GM19397 (cell line): ENCODE results near the gene DOHH.

Source experiments
- ATAC-seq: cut with Tn5 transposase; IDR thresholded peaks from one replicate; pipeline ENCODE4 v1.9.1; 2021; ENCODE audit warnings: mild to moderate bottlenecking, moderate library complexity; ENCODE audit not compliant: unreplicated experiment

The DOHH gene

DNA sequence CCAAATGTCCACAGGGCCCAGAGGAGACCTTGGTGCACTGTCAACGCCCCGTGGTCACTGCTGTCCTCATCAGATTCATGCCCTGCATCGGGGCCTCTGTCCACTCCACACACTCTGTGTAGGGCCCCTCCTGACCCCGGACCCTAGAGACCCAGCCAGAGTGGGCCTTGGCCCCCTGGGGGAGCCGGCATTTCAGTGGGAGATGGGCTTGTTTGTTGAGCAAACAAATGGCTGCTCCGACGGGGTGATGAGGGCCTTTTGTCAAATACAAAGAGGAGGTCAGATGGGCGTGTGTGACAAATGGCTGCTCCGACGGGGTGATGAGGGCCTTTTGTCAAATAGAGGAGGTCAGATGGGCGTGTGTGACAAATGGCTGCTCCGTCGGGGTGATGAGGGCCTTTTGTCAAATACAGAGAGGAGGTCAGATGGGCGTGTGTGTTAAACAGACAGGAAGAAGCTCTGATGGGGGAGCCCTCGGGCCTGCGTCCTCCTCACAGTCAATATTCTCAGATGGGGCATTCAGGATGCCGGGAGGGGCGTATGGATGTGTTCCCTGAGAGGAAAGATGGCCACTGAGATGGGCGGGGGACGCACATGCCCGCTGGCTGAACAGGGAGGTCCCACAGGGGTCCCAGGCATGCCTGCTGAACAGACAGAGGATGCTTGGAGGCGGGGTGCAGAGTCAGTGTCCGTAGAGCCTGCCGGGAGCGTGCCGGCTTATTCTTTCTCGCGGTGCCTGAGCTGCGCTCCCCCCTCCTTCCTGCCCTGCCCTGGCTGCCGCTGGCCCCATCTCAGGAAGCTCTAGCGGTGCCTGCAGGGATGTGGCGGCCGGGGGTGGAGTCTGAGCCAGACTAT, 56.4 kb downstream of the DOHH start:
- no peak for ATAC-seq

DNA sequence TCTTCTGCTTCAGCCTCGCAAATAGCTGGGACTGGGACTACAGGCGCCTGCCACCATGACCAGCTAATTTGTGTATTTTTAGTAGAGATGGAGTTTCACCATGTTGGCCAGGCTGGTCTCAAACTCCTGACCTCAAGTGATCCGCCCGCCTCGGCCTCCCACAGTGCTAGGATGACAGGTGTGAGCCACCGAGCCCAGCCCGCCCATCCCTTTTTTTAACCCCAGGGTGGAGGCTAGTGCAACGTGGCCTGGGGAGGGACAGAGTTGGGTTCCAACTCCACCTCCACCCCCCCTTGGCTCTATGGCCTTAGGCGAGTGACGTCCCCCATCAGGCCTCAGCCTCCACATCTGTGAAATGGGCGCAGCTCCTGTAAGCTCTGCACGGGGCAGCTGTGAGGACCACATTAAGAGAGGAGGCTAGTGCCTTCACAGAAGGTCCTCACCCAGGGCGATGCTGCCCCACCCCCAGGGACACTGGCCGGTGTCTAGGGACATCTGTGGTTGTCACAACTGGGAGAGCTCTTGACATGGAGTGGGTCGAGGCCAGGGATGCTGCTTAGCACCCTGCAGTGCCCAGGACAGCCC, 57.9 kb downstream of the DOHH start:
- ATAC-seq, result no peak

GRCh38 chr19:3441986-3442329, 58.5 kb downstream of the DOHH start:
- no peak for ATAC-seq

GRCh38 chr19:3441089-3441985, 59.1 kb downstream of the DOHH start:
- ATAC-seq, result no peak
